Liver (tissue), 9 donors: ENCODE results near the gene HLTF. TPM values are rescaled to one million over a fixed set of nuclear protein-coding genes. Genes with fewer than 3 reads are reported as not detected.
A peak's percentile ranks its signal among the peaks of the same experiment; 100 is the strongest.

Source experiments
- DNase-seq: peaks from one replicate; pipeline ENCODE4 v3.0.0-alpha.2; 2017; ENCODE audit warnings: low spot score
- H3K27ac ChIP-seq, 2 donors: one replicate each; pipeline ENCODE4 v1.7.0; 2013; ENCODE audit warnings: inconsistent platforms in 2 of 2, low read length in 2 of 2, control low read depth in 1 of 2, low read depth in 1 of 2, mild to moderate bottlenecking in 1 of 2
- H3K27me3 ChIP-seq, 4 donors: one replicate each; pipeline versions ENCODE4 v1.6.1 to v1.7.0; 2013; ENCODE audit warnings: low read length in 3 of 4, inconsistent platforms in 1 of 4, mild to moderate bottlenecking in 1 of 4, moderate library complexity in 1 of 4; ENCODE audit not compliant: control insufficient read depth in 4 of 4, insufficient read depth in 4 of 4
- H3K36me3 ChIP-seq, 4 donors: one replicate each; pipeline versions ENCODE4 v1.6.1 to v1.7.0; 2013; ENCODE audit warnings: low read length in 3 of 4, mild to moderate bottlenecking in 3 of 4, low read depth in 1 of 4, moderate library complexity in 1 of 4; ENCODE audit not compliant: control insufficient read depth in 4 of 4, insufficient read depth in 3 of 4
- H3K4me1 ChIP-seq, 4 donors: one replicate each; pipeline versions ENCODE4 v1.6.1 to v1.7.0; 2013; ENCODE audit warnings: low read length in 3 of 4, mild to moderate bottlenecking in 3 of 4, moderate library complexity in 1 of 4; ENCODE audit not compliant: control insufficient read depth in 4 of 4, insufficient read depth in 4 of 4
- H3K4me3 ChIP-seq, 3 donors: one replicate each; pipeline versions ENCODE4 v1.6.1 to v1.7.0; 2013; ENCODE audit warnings: low read length in 3 of 3, control low read depth in 1 of 3, low read depth in 1 of 3, mild to moderate bottlenecking in 1 of 3
- H3K9ac ChIP-seq, 2 donors: one replicate each; pipeline ENCODE4 v1.7.0; 2013; ENCODE audit warnings: low read length in 2 of 2, mild to moderate bottlenecking in 2 of 2, moderate library complexity in 2 of 2, control low read depth in 1 of 2, low read depth in 1 of 2
- H3K9me3 ChIP-seq, 4 donors: one replicate each; pipeline versions ENCODE4 v1.6.1 to v1.7.0; 2013; ENCODE audit warnings: low read length in 3 of 4; ENCODE audit not compliant: control insufficient read depth in 4 of 4
- ATF3 ChIP-seq: IDR thresholded peaks from 2 replicates; pipeline ENCODE4 v1.6.1; 2016; ENCODE audit warnings: antibody characterized with exemption
- EGR1 ChIP-seq, 2 donors: IDR thresholded peaks; 2 replicates each; pipeline ENCODE4 v1.6.1; 2016 to 2018; ENCODE audit warnings: antibody characterized with exemption in 2 of 2, low read depth in 2 of 2
- FOXA1 ChIP-seq: IDR thresholded peaks from 2 replicates; pipeline ENCODE4 v1.6.1; 2016; ENCODE audit warnings: antibody characterized with exemption
- FOXA2 ChIP-seq: IDR thresholded peaks from 2 replicates; pipeline ENCODE4 v1.6.1; 2016; ENCODE audit warnings: antibody characterized with exemption
- GABPA ChIP-seq, 2 donors: IDR thresholded peaks in 1 of 2; conservative IDR thresholded peaks in 1 of 2; 2 replicates each; pipeline ENCODE4 v1.6.1; 2016; ENCODE audit warnings: antibody characterized with exemption in 2 of 2, mild to moderate bottlenecking in 1 of 2, moderate library complexity in 1 of 2
- HNF4A ChIP-seq, 2 donors: conservative IDR thresholded peaks; 2 replicates each; pipeline ENCODE4 v1.6.1; 2016; ENCODE audit warnings: antibody characterized with exemption in 2 of 2, mild to moderate bottlenecking in 2 of 2
- HNF4G ChIP-seq: IDR thresholded peaks from 2 replicates; pipeline ENCODE4 v1.6.1; 2016; ENCODE audit warnings: antibody characterized with exemption
- JUND ChIP-seq, 2 donors: IDR thresholded peaks; 2 replicates each; pipeline ENCODE4 v1.6.1; 2016; ENCODE audit warnings: antibody characterized with exemption in 2 of 2
- MAX ChIP-seq: IDR thresholded peaks from 2 replicates; pipeline ENCODE4 v1.6.1; 2016; ENCODE audit warnings: antibody characterized with exemption
- NR2F2 ChIP-seq: IDR thresholded peaks from 2 replicates; pipeline ENCODE4 v1.6.1; 2016; ENCODE audit warnings: antibody characterized with exemption
- RAD21 ChIP-seq, 2 donors: IDR thresholded peaks; 2 replicates each; pipeline ENCODE4 v1.6.1; 2016; ENCODE audit warnings: antibody characterized with exemption in 2 of 2, mild to moderate bottlenecking in 2 of 2
- REST ChIP-seq: IDR thresholded peaks from 2 replicates; pipeline ENCODE4 v1.6.1; 2016; ENCODE audit warnings: antibody characterized with exemption, mild to moderate bottlenecking
- RXRA ChIP-seq, 2 donors: IDR thresholded peaks; 2 replicates each; pipeline ENCODE4 v1.6.1; 2017 to 2018; ENCODE audit warnings: antibody characterized with exemption in 2 of 2, mild to moderate bottlenecking in 1 of 2
- SP1 ChIP-seq: IDR thresholded peaks from 2 replicates; pipeline ENCODE4 v1.6.1; 2018; ENCODE audit warnings: antibody characterized with exemption, mild to moderate bottlenecking
- TAF1 ChIP-seq: conservative IDR thresholded peaks from 2 replicates; pipeline ENCODE4 v1.6.1; 2016; ENCODE audit warnings: antibody characterized with exemption, mild to moderate bottlenecking
- YY1 ChIP-seq: IDR thresholded peaks from 2 replicates; pipeline ENCODE4 v1.6.1; 2016; ENCODE audit warnings: antibody characterized with exemption, mild to moderate bottlenecking
- WGBS: extraction: QIAGEN DNeasy Blood & Tissue Kit; methylation state at CpG from one replicate; pipeline ENCODE4 v1.1.7; 2013; 5-methylcytosine and 5-hydroxymethylcytosine counted together
- polyA plus RNA-seq, 2 donors: library from polyadenylated mRNA; stranded (reverse) in 1 of 2; unstranded in 1 of 2; fragments of 200-250 nt in 1 of 2; fragments of >200 nt in 1 of 2; fragmentation: Nextera tagmentation in 1 of 2; extraction: Ambion mirVana in 1 of 2; gene quantifications; one replicate each; pipeline versions ENCODE4 v1.2.1 to v1.2.3, GENCODE V29; 2013 to 2015
- total RNA-seq, 2 donors: library from RNA; depleted of rRNA; stranded (reverse); fragments of >200 nt; gene quantifications; one replicate each; pipeline ENCODE4 v1.2.3, GENCODE V29; 2014
- TF ChIP-seq, protein P1 (sequence below): IDR thresholded peaks from 2 replicates; pipeline ENCODE4 v1.6.1; 2016; ENCODE audit warnings: antibody characterized with exemption
- TF ChIP-seq, protein P2 (sequence below): fragments of 150-350 bp; IDR thresholded peaks from 2 replicates; pipeline ENCODE4 v1.5.1; 2017; ENCODE audit warnings: improper control_type of control experiment, low read depth, low read length; ENCODE audit not compliant: missing input control
- donor health status: healthy.
- donor health status: healthy.
- donor health status: healthy.
- donor health status: healthy.
- donor health status: healthy.

The HLTF gene
- total and polyA plus RNA-seq, 4 donors, result 4.1 to 31.7 (median 17.0) TPM

DNA sequence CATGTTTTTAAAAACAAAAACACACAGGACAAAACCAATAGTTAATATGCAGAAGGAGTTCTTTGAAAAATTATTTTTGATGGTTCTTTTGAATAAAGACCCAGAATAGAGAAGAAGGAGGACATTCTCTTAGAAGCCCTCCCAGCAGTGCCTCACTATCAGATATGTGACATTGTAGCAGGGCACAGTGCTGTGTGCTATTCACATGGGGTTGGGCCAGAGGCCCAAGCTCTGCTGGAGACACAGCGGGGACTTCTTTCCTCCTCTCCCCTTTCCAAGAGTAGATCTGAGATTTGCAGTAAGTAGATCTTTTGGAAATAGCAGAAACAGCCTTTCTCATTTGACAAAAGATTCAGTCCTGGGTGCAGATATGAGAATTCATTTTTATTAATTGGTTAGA is 88.7 kb downstream of the HLTF start (continued):
- TF ChIP-seq, protein P1, sequence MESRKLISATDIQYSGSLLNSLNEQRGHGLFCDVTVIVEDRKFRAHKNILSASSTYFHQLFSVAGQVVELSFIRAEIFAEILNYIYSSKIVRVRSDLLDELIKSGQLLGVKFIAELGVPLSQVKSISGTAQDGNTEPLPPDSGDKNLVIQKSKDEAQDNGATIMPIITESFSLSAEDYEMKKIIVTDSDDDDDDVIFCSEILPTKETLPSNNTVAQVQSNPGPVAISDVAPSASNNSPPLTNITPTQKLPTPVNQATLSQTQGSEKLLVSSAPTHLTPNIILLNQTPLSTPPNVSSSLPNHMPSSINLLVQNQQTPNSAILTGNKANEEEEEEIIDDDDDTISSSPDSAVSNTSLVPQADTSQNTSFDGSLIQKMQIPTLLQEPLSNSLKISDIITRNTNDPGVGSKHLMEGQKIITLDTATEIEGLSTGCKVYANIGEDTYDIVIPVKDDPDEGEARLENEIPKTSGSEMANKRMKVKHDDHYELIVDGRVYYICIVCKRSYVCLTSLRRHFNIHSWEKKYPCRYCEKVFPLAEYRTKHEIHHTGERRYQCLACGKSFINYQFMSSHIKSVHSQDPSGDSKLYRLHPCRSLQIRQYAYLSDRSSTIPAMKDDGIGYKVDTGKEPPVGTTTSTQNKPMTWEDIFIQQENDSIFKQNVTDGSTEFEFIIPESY, result no peak
- no peak for TF ChIP-seq SP1

DNA sequence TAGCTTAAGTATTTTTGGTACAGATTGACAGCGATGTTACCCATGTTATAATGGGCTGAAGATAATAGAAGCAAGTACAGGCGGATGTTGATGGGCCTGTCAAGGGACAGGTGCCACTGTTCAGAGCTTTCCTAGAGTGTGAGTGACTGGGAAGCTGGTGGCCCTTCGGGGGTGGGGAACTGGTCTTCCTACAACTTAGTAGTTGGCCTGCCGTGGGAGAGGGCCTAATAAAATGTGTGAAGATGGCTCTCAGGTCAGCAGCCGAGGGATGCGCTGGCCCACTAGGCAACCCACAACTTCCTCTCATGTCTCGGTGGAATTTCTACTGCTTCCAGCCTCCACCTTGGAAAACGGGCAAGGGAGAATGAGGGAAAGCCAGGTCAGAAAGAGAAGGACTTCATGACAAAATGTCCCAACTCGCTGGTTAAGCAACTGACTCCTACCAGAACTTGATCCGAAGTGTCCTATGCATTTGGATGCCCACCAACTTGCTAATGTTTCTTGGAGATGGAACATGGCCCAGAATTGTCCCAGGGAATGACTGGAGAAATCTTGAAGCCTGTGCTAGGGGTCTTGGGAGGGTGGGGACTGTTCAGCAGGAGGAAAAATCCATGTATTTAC is 93.6 kb downstream of the HLTF start:
- no peaks in the 10 kb centered on the region for H3K9me3 ChIP-seq
- H3K36me3 ChIP-seq, result peaks cover 7 to 23% (median 17%) of the 10 kb centered on the region in 4 donors
- 88% methylated on average over 10 of the region's 10 CpGs for WGBS
- H3K27me3 ChIP-seq, result no peaks in the 10 kb centered on the region
- H3K9ac ChIP-seq, result peak overlapping the region in 1 of 2 donors; percentile 64
- peaks cover 0 to 14% (median 2%) of the 10 kb centered on the region in 4 donors for H3K4me1 ChIP-seq
- H3K4me3 ChIP-seq, result peak overlapping the region in 1 of 3 donors; percentile 87
- no peak for TF ChIP-seq FOXA2
- no peak for TF ChIP-seq HNF4A (conservative IDR thresholded peaks at IDR 0.05)
- no peak for TF ChIP-seq TAF1
- no peak for TF ChIP-seq FOXA1
- no peak for TF ChIP-seq MAX
- no peak for TF ChIP-seq SP1
- no peak for TF ChIP-seq YY1
- TF ChIP-seq JUND (IDR thresholded peaks at IDR 0.05), result no peak
- TF ChIP-seq, protein P2, sequence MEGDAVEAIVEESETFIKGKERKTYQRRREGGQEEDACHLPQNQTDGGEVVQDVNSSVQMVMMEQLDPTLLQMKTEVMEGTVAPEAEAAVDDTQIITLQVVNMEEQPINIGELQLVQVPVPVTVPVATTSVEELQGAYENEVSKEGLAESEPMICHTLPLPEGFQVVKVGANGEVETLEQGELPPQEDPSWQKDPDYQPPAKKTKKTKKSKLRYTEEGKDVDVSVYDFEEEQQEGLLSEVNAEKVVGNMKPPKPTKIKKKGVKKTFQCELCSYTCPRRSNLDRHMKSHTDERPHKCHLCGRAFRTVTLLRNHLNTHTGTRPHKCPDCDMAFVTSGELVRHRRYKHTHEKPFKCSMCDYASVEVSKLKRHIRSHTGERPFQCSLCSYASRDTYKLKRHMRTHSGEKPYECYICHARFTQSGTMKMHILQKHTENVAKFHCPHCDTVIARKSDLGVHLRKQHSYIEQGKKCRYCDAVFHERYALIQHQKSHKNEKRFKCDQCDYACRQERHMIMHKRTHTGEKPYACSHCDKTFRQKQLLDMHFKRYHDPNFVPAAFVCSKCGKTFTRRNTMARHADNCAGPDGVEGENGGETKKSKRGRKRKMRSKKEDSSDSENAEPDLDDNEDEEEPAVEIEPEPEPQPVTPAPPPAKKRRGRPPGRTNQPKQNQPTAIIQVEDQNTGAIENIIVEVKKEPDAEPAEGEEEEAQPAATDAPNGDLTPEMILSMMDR, result no peak
- TF ChIP-seq REST, result no peak
- no peak for TF ChIP-seq NR2F2
- TF ChIP-seq RAD21 (IDR thresholded peaks at IDR 0.05), result no peak
- no peak for TF ChIP-seq ATF3
- no peak for TF ChIP-seq RXRA (IDR thresholded peaks at IDR 0.05)
- no peak for TF ChIP-seq EGR1 (IDR thresholded peaks at IDR 0.05; ENCODE audit: low read depth in 2 of 2)
- no peak for TF ChIP-seq GABPA (IDR thresholded peaks at IDR 0.05 in 1 of 2, conservative IDR thresholded peaks at IDR 0.05 in 1 of 2)
- TF ChIP-seq HNF4G, result no peak
- TF ChIP-seq, protein P1, result no peak
- DNase-seq, result no peak
- H3K27ac ChIP-seq, result no peak overlapping the region
